Epithelial cell of prostate (primary cell): ENCODE results near the gene KAT6B.

Source experiments
- DNase-seq: peaks from one replicate; pipeline ENCODE4 v3.0.0-alpha.2; 2011; ENCODE audit warnings: low read depth, low spot score
- H3K27ac ChIP-seq: fragments of 450-650 bp; 2 replicates; pipeline ENCODE4 v1.5.1; 2017; ENCODE audit warnings: mild to moderate bottlenecking

Gene KAT6B

GRCh38 chr10:75079436-75080083, 253.2 kb downstream of the KAT6B start:
- no peak overlapping the region for H3K27ac ChIP-seq
- DNase-seq, result no peak

- H3K27ac ChIP-seq, result no peak overlapping the region
Measured at GRCh38 chr10:75080554-75080953, 254.2 kb downstream of the KAT6B start.

GRCh38 chr10:75081379-75081778, 255.0 kb downstream of the KAT6B start:
- no peak overlapping the region for H3K27ac ChIP-seq
- DNase-seq, result no peak

More at GRCh38 chr10:75080554-75080953, 254.2 kb downstream of the KAT6B start:
- no peak for DNase-seq
